HepG2 (cell line): ENCODE data around the gene ZNF581. TPM values are rescaled to one million over a fixed set of nuclear protein-coding genes. Genes with fewer than 3 reads are reported as not detected.

Experiments
- ATAC-seq: fragments of 200-7000 bp; cut with Tn5 transposase; 3 replicates; pipeline ENCODE4 v1.9.1; 2020; ENCODE audit warnings: mild to moderate bottlenecking, moderate library complexity
- BruUV-seq: library from RNA; stranded (reverse); fragments of 400-500 nt; replicated peaks from 2 replicates; lab custom pipeline; 2021; lab: Mats Ljungman, UMichigan
- CTCF ChIA-PET: fragments of 300-600 bp; formaldehyde crosslinking; extraction: SDS; loops from one replicate; lab custom pipeline; 2021; ENCODE audit warnings: low total read pairs, inconsistent platforms, low intra/inter-chr PET ratio; lab: Yijun Ruan, JAX
- POLR2A ChIA-PET: fragments of 350-600 bp; sonication (Branson Sonifier 250); formaldehyde crosslinking; loops from one replicate; lab custom pipeline; 2020; ENCODE audit warnings: antibody characterized with exemption, inconsistent platforms; lab: Yijun Ruan, JAX
- DNase-seq: peaks from one replicate; pipeline ENCODE4 v3.0.0-alpha.2; 2015; ENCODE audit warnings: low spot score
- FAIRE-seq: peaks from 3 replicates; lab custom pipeline; 2011; peaks lifted over from hg19 to GRCh38; lab: Jason Lieb, UNC
- H2AFZ ChIP-seq: one replicate; pipeline ENCODE4 v1.6.1; 2011; ENCODE audit warnings: low read length, inconsistent platforms
- H3K27ac ChIP-seq: fragments of 300-600 bp; 3 replicates; pipeline ENCODE4 v1.8.0; 2011; ENCODE audit warnings: mixed run types, mild to moderate bottlenecking, mixed read lengths, low read length, inconsistent platforms; ENCODE audit not compliant: insufficient read depth; ENCODE audit errors: extremely low read length
- H3K27me3 ChIP-seq, 2 experiments: fragments of 200-600 bp in 1 of 2; 2 replicates in 1 of 2; 3 replicates in 1 of 2; pipeline versions ENCODE4 v1.6.0 to v1.8.0; 2011; ENCODE audit warnings: low read length in 2 of 2, mild to moderate bottlenecking in 2 of 2, moderate library complexity in 2 of 2, inconsistent platforms in 1 of 2; ENCODE audit not compliant: insufficient read depth in 2 of 2, control insufficient read depth in 1 of 2
- H3K36me3 ChIP-seq, 2 experiments: fragments of 200-600 bp in 1 of 2; replicated peaks in 1 of 2; 2 replicates in 1 of 2; 3 replicates in 1 of 2; pipeline versions ENCODE4 v1.5.1 to v1.8.0; 2011; ENCODE audit warnings: low read length in 2 of 2, inconsistent platforms in 1 of 2; ENCODE audit not compliant: insufficient read depth in 2 of 2, control insufficient read depth in 1 of 2
- H3K4me1 ChIP-seq: 2 replicates; pipeline ENCODE4 v1.5.1; 2012; ENCODE audit warnings: low read length, inconsistent platforms; ENCODE audit not compliant: insufficient read depth
- H3K4me2 ChIP-seq: 2 replicates; pipeline ENCODE4 v1.6.0; 2011; ENCODE audit warnings: low read depth, low read length, inconsistent platforms
- H3K4me3 ChIP-seq, 3 experiments: fragments of 200-600 bp in 1 of 3; sonication (generic), shearing (Covaris generic) in 1 of 3; replicated peaks in 1 of 3; 2 replicates each; pipeline ENCODE4 v1.5.1; 2011 to 2016; ENCODE audit warnings: low read length in 3 of 3, inconsistent platforms in 2 of 3, low read depth in 2 of 3, mild to moderate bottlenecking in 2 of 3, control low read depth in 1 of 3, mixed read lengths in 1 of 3; ENCODE audit not compliant: insufficient read depth in 1 of 3
- H3K79me2 ChIP-seq: one replicate; pipeline ENCODE4 v1.6.1; 2011; ENCODE audit warnings: low read length, inconsistent platforms; ENCODE audit not compliant: insufficient read depth
- H3K9ac ChIP-seq: 2 replicates; pipeline ENCODE4 v1.6.0; 2011; ENCODE audit warnings: mild to moderate bottlenecking, low read depth, low read length, inconsistent platforms; ENCODE audit not compliant: insufficient read depth
- H3K9me3 ChIP-seq: 2 replicates; pipeline ENCODE4 v1.5.1; 2012; ENCODE audit warnings: mild to moderate bottlenecking, low read length
- H4K20me1 ChIP-seq: 2 replicates; pipeline ENCODE4 v1.6.0; 2011; ENCODE audit warnings: inconsistent platforms, mild to moderate bottlenecking, low read length, moderate library complexity; ENCODE audit not compliant: insufficient read depth
- HNRNPL ChIP-seq: fragments of 200-400 bp; formaldehyde crosslinking; IDR thresholded peaks from 2 replicates; pipeline ENCODE4 v1.6.1; 2017; ENCODE audit warnings: mild to moderate bottlenecking, low read depth, low read length
- KDM2A ChIP-seq: sonication (generic); formaldehyde crosslinking; IDR thresholded peaks from 2 replicates; pipeline ENCODE4 v1.4.0; 2020; ENCODE audit warnings: low read depth, missing genetic modification reagents, borderline replicate concordance
- MIER3 ChIP-seq: IDR thresholded peaks from 2 replicates; pipeline ENCODE4 v1.6.1; 2016; ENCODE audit warnings: missing compliant biosample characterization, borderline replicate concordance
- MLX ChIP-seq: IDR thresholded peaks from 2 replicates; pipeline ENCODE4 v1.6.1; 2016
- NR2C2 ChIP-seq: sonication (generic); formaldehyde crosslinking; IDR thresholded peaks from 2 replicates; pipeline ENCODE4 v1.4.0; 2020; ENCODE audit warnings: missing genetic modification reagents, mild to moderate bottlenecking, moderate library complexity, borderline replicate concordance
- PRDM10 ChIP-seq: sonication (generic); formaldehyde crosslinking; IDR thresholded peaks from 2 replicates; pipeline ENCODE4 v1.4.0; 2020; ENCODE audit warnings: low read depth, missing genetic modification reagents
- RNF2 ChIP-seq: fragments of 450-650 bp; conservative IDR thresholded peaks from 2 replicates; pipeline ENCODE4 v1.6.1; 2016; ENCODE audit warnings: low read depth
- SP140L ChIP-seq: sonication (generic); formaldehyde crosslinking; IDR thresholded peaks from 2 replicates; pipeline ENCODE4 v1.4.0; 2020; ENCODE audit warnings: missing genetic modification reagents, borderline replicate concordance
- TBX3 ChIP-seq: fragments of 450-650 bp; IDR thresholded peaks from 2 replicates; pipeline ENCODE4 v1.6.1; 2017; ENCODE audit warnings: antibody characterized with exemption, mild to moderate bottlenecking, inconsistent platforms, borderline replicate concordance
- TOE1 ChIP-seq: sonication (generic); formaldehyde crosslinking; IDR thresholded peaks from 2 replicates; pipeline ENCODE4 v1.4.0; 2020; ENCODE audit warnings: mild to moderate bottlenecking, missing genetic modification reagents
- ZFP62 ChIP-seq: sonication (generic); formaldehyde crosslinking; IDR thresholded peaks from 2 replicates; pipeline ENCODE4 v1.4.0; 2020; ENCODE audit warnings: missing genetic modification reagents
- ZFY ChIP-seq: sonication (generic); formaldehyde crosslinking; IDR thresholded peaks from 2 replicates; pipeline ENCODE4 v1.4.0; 2020; ENCODE audit warnings: missing genetic modification reagents
- ZNF253 ChIP-seq: sonication (generic); formaldehyde crosslinking; IDR thresholded peaks from 2 replicates; pipeline ENCODE4 v1.8.0; 2022; ENCODE audit warnings: mild to moderate bottlenecking, missing genetic modification reagents, borderline replicate concordance
- ZNF326 ChIP-seq: sonication (generic); formaldehyde crosslinking; IDR thresholded peaks from 2 replicates; pipeline ENCODE4 v1.4.0; 2020; ENCODE audit warnings: missing genetic modification reagents, borderline replicate concordance
- ZNF329 ChIP-seq: sonication (generic); formaldehyde crosslinking; IDR thresholded peaks from 2 replicates; pipeline ENCODE4 v1.9.0; 2021; ENCODE audit warnings: low read depth, mild to moderate bottlenecking, missing genetic modification reagents
- WGBS: methylation state at CpG from one replicate; pipeline ENCODE4 v1.1.6; 2017; ENCODE audit warnings: low lambda C conversion rate; 5-methylcytosine and 5-hydroxymethylcytosine counted together
- in situ Hi-C: cut with HindIII; loops from 2 replicates; pipeline ENCODE4 v1.10.0; 2017; ENCODE audit warnings: low pct_unique_long_range_greater_than_20kb; ENCODE audit not compliant: extremely low pct_ligation_motif_present
- intact Hi-C: fragments of 100-400 bp; cut with micrococcal nuclease; formaldehyde crosslinking; loops from one replicate; pipeline ENCODE4 v1.10.0; 2022; ENCODE audit not compliant: unreplicated experiment
- polyA plus RNA-seq, 8 experiments: library from polyadenylated mRNA; depleted of rRNA in 3 of 8; stranded (reverse) in 7 of 8; unstranded in 1 of 8; fragments of >200 nt; fragmentation: Illumina TruSeq in 4 of 8; extraction: Trizol in 4 of 8; gene quantifications; 2 replicates each; pipeline versions ENCODE4 v1.2.1 to v1.2.3, GENCODE V29; 2011 to 2016; ENCODE audit warnings: low read depth in 4 of 8, missing spikeins in 1 of 8, mixed read lengths in 1 of 8; ENCODE audit not compliant: insufficient read depth in 1 of 8
- total RNA-seq, 5 experiments: library from RNA; depleted of rRNA; stranded (reverse); fragments of >200 nt; fragmentation: Illumina TruSeq; extraction: Trizol; gene quantifications; 2 replicates each; pipeline ENCODE4 v1.2.3, GENCODE V29; 2016; ENCODE audit warnings: low read depth in 1 of 5
- TF ChIP-seq, protein P1 (sequence below): sonication (generic); formaldehyde crosslinking; IDR thresholded peaks from 2 replicates; pipeline ENCODE4 v1.4.0; 2020; ENCODE audit warnings: mild to moderate bottlenecking, low read depth, missing genetic modification reagents

ZNF581 gene
- total and polyA plus RNA-seq, 2 of the 13 experiments (the other 11 are each of a cell fraction or from before 2014, with no cell fraction given) = 19.6 to 49.5 TPM

GRCh38 chr19:55659822-55660221, 16.4 kb downstream of the ZNF581 start:
- FAIRE-seq (no peak), DNase-seq (no peak), ATAC-seq (no peak)
- in situ Hi-C loops (no loop called here), intact Hi-C loops (no loop called here)
- Histone ChIP-seq H3K27ac (no peak overlapping the region), H3K79me2 (peaks cover 69% of the 10 kb centered on the region), H3K9ac (no peak overlapping the region), H3K4me3 (no peak overlapping the region), H3K9me3 (no peaks in the 10 kb centered on the region), H3K27me3 (no peaks in the 10 kb centered on the region; a peak in 1 of 5 replicates), H3K4me2 (no peak overlapping the region), H3K36me3 (peaks cover 37 to 57% of the 10 kb centered on the region in 2 experiments), H4K20me1 (peaks cover 52% of the 10 kb centered on the region), H3K4me1 (peaks cover 24% of the 10 kb centered on the region), H2AFZ (no peak overlapping the region)
- 88% methylated on average over 8 of the region's 9 CpGs for WGBS
- ChIA-PET POLR2A (no interaction called here), CTCF (no interaction called here)
- no TSS peak for BruUV-seq
- TF ChIP-seq ZNF253 (CRISPR knock-in tag) = no peak
- TF ChIP-seq TOE1 (CRISPR knock-in tag) = no peak
- TF ChIP-seq NR2C2 = no peak
- no peak for TF ChIP-seq SP140L
- no peak for TF ChIP-seq RNF2
- TF ChIP-seq ZNF326 (CRISPR knock-in tag) = no peak
- TF ChIP-seq MLX = no peak
- TF ChIP-seq TBX3 = no peak
- TF ChIP-seq, protein P1, sequence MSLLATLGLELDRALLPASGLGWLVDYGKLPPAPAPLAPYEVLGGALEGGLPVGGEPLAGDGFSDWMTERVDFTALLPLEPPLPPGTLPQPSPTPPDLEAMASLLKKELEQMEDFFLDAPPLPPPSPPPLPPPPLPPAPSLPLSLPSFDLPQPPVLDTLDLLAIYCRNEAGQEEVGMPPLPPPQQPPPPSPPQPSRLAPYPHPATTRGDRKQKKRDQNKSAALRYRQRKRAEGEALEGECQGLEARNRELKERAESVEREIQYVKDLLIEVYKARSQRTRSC (CRISPR knock-in tag) = no peak
- TF ChIP-seq HNRNPL = no peak
- no peak for TF ChIP-seq MIER3 (CRISPR knock-in tag)
- TF ChIP-seq PRDM10 = no peak
- no peak for TF ChIP-seq ZFY (CRISPR knock-in tag)
- no peak for TF ChIP-seq ZFP62
- TF ChIP-seq ZNF329 = no peak
- TF ChIP-seq KDM2A (CRISPR knock-in tag) = no peak
